PC-9 (cell line): ENCODE results near the gene ARHGAP10. TPM values are rescaled to one million over a fixed set of nuclear protein-coding genes. Genes with fewer than 3 reads are reported as not detected.

Experiments
- BruUV-seq: library from RNA; stranded (reverse); fragments of 400-500 nt; replicated peaks from 2 replicates; lab custom pipeline; 2021; lab: Mats Ljungman, UMichigan
- CTCF ChIA-PET: fragments of 300-600 bp; sonication (Branson Sonifier 250); formaldehyde crosslinking; loops from one replicate; lab custom pipeline; 2022; ENCODE audit warnings: antibody characterized with exemption; lab: Charles Lee
- POLR2A ChIA-PET: fragments of 300-600 bp; sonication (Branson Sonifier 250); formaldehyde crosslinking; loops from one replicate; lab custom pipeline; 2022; ENCODE audit warnings: antibody characterized with exemption; ENCODE audit not compliant: unreplicated experiment; lab: Charles Lee
- DNase-seq, 2 experiments: peaks; one replicate each; pipeline versions ENCODE4 v3.0.0 to v3.0.0-alpha.2; 2015 to 2022; ENCODE audit warnings: mixed read lengths in 1 of 2
- H2AFZ ChIP-seq: fragments of 200-600 bp; sonication (generic); 2 replicates; pipeline ENCODE4 v1.8.1; 2017; ENCODE audit warnings: antibody characterized with exemption
- H3F3A ChIP-seq: fragments of 200-600 bp; sonication (generic); 2 replicates; pipeline ENCODE4 v1.8.1; 2017; ENCODE audit warnings: antibody characterized with exemption, mild to moderate bottlenecking, low read depth; ENCODE audit not compliant: insufficient read depth
- H3K27ac ChIP-seq: fragments of 200-600 bp; sonication (generic); 2 replicates; pipeline ENCODE4 v1.6.1; 2016; ENCODE audit warnings: mixed run types
- H3K27me3 ChIP-seq: fragments of 200-600 bp; sonication (generic); 2 replicates; pipeline ENCODE4 v1.6.1; 2016; ENCODE audit warnings: low read depth, mixed run types; ENCODE audit not compliant: insufficient read depth
- H3K36me3 ChIP-seq: fragments of 200-600 bp; sonication (generic); 2 replicates; pipeline ENCODE4 v1.6.1; 2016; ENCODE audit warnings: low read depth, mixed run types
- H3K4me1 ChIP-seq: fragments of 200-600 bp; sonication (generic); replicated peaks from 2 replicates; pipeline ENCODE4 v1.6.1; 2016; ENCODE audit warnings: mixed run types; ENCODE audit not compliant: insufficient read depth
- H3K4me2 ChIP-seq: fragments of 200-600 bp; sonication (generic); 2 replicates; pipeline ENCODE4 v1.6.1; 2017; ENCODE audit warnings: mixed run types
- H3K4me3 ChIP-seq: fragments of 200-600 bp; sonication (generic); 2 replicates; pipeline ENCODE4 v1.6.1; 2016; ENCODE audit warnings: mixed run types
- H3K79me2 ChIP-seq: fragments of 200-600 bp; sonication (generic); 2 replicates; pipeline ENCODE4 v1.6.1; 2017; ENCODE audit warnings: low read depth, mixed run types
- H3K9me2 ChIP-seq: fragments of 200-600 bp; sonication (generic); 2 replicates; pipeline ENCODE4 v1.8.1; 2017; ENCODE audit warnings: mild to moderate bottlenecking; ENCODE audit not compliant: insufficient read depth
- H3K9me3 ChIP-seq: fragments of 200-600 bp; sonication (generic); 2 replicates; pipeline ENCODE4 v1.8.1; 2016; ENCODE audit warnings: low read depth; ENCODE audit not compliant: insufficient read depth
- H4K20me1 ChIP-seq: fragments of 200-600 bp; sonication (generic); 2 replicates; pipeline ENCODE4 v1.8.1; 2017; ENCODE audit not compliant: insufficient read depth
- CTCF ChIP-seq: fragments of 200-600 bp; sonication (generic); conservative IDR thresholded peaks from 2 replicates; pipeline ENCODE4 v1.6.1; 2017; ENCODE audit warnings: mixed run types, antibody characterized with exemption, mild to moderate bottlenecking, moderate library complexity
- EZH2 ChIP-seq: fragments of 200-600 bp; sonication (generic); IDR thresholded peaks from 2 replicates; pipeline ENCODE4 v1.8.0; 2017; ENCODE audit warnings: antibody characterized with exemption, low read depth
- intact Hi-C: fragments of 100-400 bp; cut with micrococcal nuclease; formaldehyde crosslinking; loops from one replicate; pipeline ENCODE4 v1.10.0; 2022; ENCODE audit not compliant: unreplicated experiment
- total RNA-seq: library from RNA; stranded (reverse); gene quantifications from 2 replicates; pipeline ENCODE4 v1.2.3, GENCODE V29; 2021

Gene ARHGAP10
- total RNA-seq, 1 experiment from 2014 or later, result 27.5 TPM

GRCh38 chr4:147837854-147838253 is 106.0 kb downstream of the ARHGAP10 start:
- Histone ChIP-seq H2AFZ (no peak overlapping the region), H3K4me1 (peaks cover 5% of the 10 kb centered on the region), H3F3A (peaks cover 4% of the 10 kb centered on the region; the same call in 1 of the 2 replicates), H3K27me3 (no peaks in the 10 kb centered on the region), H3K4me3 (no peak overlapping the region), H3K79me2 (peaks cover 13% of the 10 kb centered on the region), H3K27ac (no peak overlapping the region), H3K36me3 (no peaks in the 10 kb centered on the region), H3K9me3 (no peaks in the 10 kb centered on the region), H3K4me2 (no peak overlapping the region), H4K20me1 (no peaks in the 10 kb centered on the region), H3K9me2 (no peaks in the 10 kb centered on the region)
- no peak for DNase-seq
- ChIA-PET CTCF (interaction anchor here (0.6 kb wide), 3 partner anchors 22 to 321 kb away, joined by 3 to 4 read pairs (median 4); no protein-coding TSS in a partner anchor), POLR2A (no interaction called here)
- no TSS peak for BruUV-seq
- intact Hi-C loops, result no loop called here
- no peak for TF ChIP-seq CTCF
- no peak for TF ChIP-seq EZH2

GRCh38 chr4:147839200-147839599 is 107.3 kb downstream of the ARHGAP10 start:
- no peaks in the 10 kb centered on the region; the same call in 1 of the 2 replicates for H3K79me2 ChIP-seq
- no peak overlapping the region for H3K27ac ChIP-seq
- no peaks in the 10 kb centered on the region for H3K4me1 ChIP-seq
- H3K36me3 ChIP-seq, result no peaks in the 10 kb centered on the region
- no peaks in the 10 kb centered on the region for H3K9me2 ChIP-seq
- no peaks in the 10 kb centered on the region for H4K20me1 ChIP-seq
- no peak overlapping the region for H3K4me2 ChIP-seq
- H3K27me3 ChIP-seq, result no peaks in the 10 kb centered on the region
- no peak for TF ChIP-seq CTCF
- TF ChIP-seq EZH2, result no peak
- H3F3A ChIP-seq, result no peaks in the 10 kb centered on the region
- no peaks in the 10 kb centered on the region for H3K9me3 ChIP-seq
- H2AFZ ChIP-seq, result no peak overlapping the region
- BruUV-seq, result no TSS peak
- ChIA-PET POLR2A (no interaction called here), CTCF (no interaction called here)
- no peak overlapping the region for H3K4me3 ChIP-seq
- intact Hi-C loops, result no loop called here
- no peak for DNase-seq

- TF ChIP-seq CTCF (no peak), EZH2 (no peak)
- no peak for DNase-seq
- H3K4me2 ChIP-seq, result no peak overlapping the region
- H3K36me3 ChIP-seq, result no peaks in the 10 kb centered on the region
- no peak overlapping the region for H2AFZ ChIP-seq
- no peaks in the 10 kb centered on the region for H3K9me2 ChIP-seq
- no TSS peak for BruUV-seq
- no peak overlapping the region for H3K4me3 ChIP-seq
- H3K27me3 ChIP-seq, result no peaks in the 10 kb centered on the region
- no peaks in the 10 kb centered on the region; the same call in 1 of the 2 replicates for H3K79me2 ChIP-seq
- H3K4me1 ChIP-seq, result no peaks in the 10 kb centered on the region
- H3K27ac ChIP-seq, result no peak overlapping the region
- POLR2A ChIA-PET, result no interaction called here
- no peaks in the 10 kb centered on the region for H3F3A ChIP-seq
- CTCF ChIA-PET, result no interaction called here
- H3K9me3 ChIP-seq, result no peaks in the 10 kb centered on the region
- H4K20me1 ChIP-seq, result no peaks in the 10 kb centered on the region
- intact Hi-C loops, result no loop called here
Measured at GRCh38 chr4:147839663-147840062, 107.8 kb downstream of the ARHGAP10 start.
